PC-9 (cell line): Measurements from ENCODE around the gene COMMD2.

Experiments
- CTCF ChIP-seq: fragments of 200-600 bp; sonication (generic); conservative IDR thresholded peaks from 2 replicates; pipeline ENCODE4 v1.6.1; 2017; ENCODE audit warnings: mixed run types, antibody characterized with exemption, mild to moderate bottlenecking, moderate library complexity
- EZH2 ChIP-seq: fragments of 200-600 bp; sonication (generic); IDR thresholded peaks from 2 replicates; pipeline ENCODE4 v1.8.0; 2017; ENCODE audit warnings: antibody characterized with exemption, low read depth

- TF ChIP-seq CTCF (no peak), EZH2 (no peak)
Measured at GRCh38 chr3:149790268-149790667, 38.0 kb upstream of the COMMD2 start.
